Measurements from ENCODE around the gene ANKRD31.

- TF ChIP-seq POLR2A (IDR thresholded peaks at IDR 0.05; ENCODE audit: low read length) (no peak), EHF (CRISPR knock-in tag; IDR thresholded peaks at IDR 0.05) (no peak), RAD21 (conservative IDR thresholded peaks at IDR 0.05 in 1 of 2, IDR thresholded peaks at IDR 0.05 in 1 of 2) (no peak), HDAC2 (IDR thresholded peaks at IDR 0.05) (no peak), EP300 (IDR thresholded peaks at IDR 0.05) (no peak), GATA3 (IDR thresholded peaks at IDR 0.05; ENCODE audit: borderline replicate concordance) (no peak), REST (IDR thresholded peaks at IDR 0.05) (no peak)
- TF ChIP-seq, protein P1, sequence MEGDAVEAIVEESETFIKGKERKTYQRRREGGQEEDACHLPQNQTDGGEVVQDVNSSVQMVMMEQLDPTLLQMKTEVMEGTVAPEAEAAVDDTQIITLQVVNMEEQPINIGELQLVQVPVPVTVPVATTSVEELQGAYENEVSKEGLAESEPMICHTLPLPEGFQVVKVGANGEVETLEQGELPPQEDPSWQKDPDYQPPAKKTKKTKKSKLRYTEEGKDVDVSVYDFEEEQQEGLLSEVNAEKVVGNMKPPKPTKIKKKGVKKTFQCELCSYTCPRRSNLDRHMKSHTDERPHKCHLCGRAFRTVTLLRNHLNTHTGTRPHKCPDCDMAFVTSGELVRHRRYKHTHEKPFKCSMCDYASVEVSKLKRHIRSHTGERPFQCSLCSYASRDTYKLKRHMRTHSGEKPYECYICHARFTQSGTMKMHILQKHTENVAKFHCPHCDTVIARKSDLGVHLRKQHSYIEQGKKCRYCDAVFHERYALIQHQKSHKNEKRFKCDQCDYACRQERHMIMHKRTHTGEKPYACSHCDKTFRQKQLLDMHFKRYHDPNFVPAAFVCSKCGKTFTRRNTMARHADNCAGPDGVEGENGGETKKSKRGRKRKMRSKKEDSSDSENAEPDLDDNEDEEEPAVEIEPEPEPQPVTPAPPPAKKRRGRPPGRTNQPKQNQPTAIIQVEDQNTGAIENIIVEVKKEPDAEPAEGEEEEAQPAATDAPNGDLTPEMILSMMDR (IDR thresholded peaks at IDR 0.05) = no peak
- TF ChIP-seq, protein P2, sequence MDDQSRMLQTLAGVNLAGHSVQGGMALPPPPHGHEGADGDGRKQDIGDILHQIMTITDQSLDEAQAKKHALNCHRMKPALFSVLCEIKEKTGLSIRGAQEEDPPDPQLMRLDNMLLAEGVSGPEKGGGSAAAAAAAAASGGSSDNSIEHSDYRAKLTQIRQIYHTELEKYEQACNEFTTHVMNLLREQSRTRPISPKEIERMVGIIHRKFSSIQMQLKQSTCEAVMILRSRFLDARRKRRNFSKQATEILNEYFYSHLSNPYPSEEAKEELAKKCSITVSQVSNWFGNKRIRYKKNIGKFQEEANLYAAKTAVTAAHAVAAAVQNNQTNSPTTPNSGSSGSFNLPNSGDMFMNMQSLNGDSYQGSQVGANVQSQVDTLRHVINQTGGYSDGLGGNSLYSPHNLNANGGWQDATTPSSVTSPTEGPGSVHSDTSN (IDR thresholded peaks at IDR 0.05) = no peak
Observed at GRCh38 chr5:75152860-75153259, 83.8 kb downstream of the ANKRD31 start.
